HepG2 (cell line): ENCODE results near the gene TREH. TPM values are rescaled to one million over a fixed set of nuclear protein-coding genes. Genes with fewer than 3 reads are reported as not detected.

Experiments
- ETV5 ChIP-seq: IDR thresholded peaks from 2 replicates; pipeline ENCODE4 v1.6.1; 2018; ENCODE audit warnings: missing biosample characterization, missing genetic modification reagents, inconsistent platforms, borderline replicate concordance
- MNT ChIP-seq: fragments of 450-650 bp; IDR thresholded peaks from 2 replicates; pipeline ENCODE4 v1.6.1; 2016
- MYC ChIP-seq: sonication (generic); formaldehyde crosslinking; IDR thresholded peaks from 2 replicates; pipeline ENCODE4 v1.9.0; 2021; ENCODE audit warnings: missing genetic modification reagents, borderline replicate concordance
- NCOA5 ChIP-seq: sonication (generic); formaldehyde crosslinking; IDR thresholded peaks from 2 replicates; pipeline ENCODE4 v1.4.0; 2020; ENCODE audit warnings: missing genetic modification reagents
- NRL ChIP-seq: sonication (generic); formaldehyde crosslinking; IDR thresholded peaks from 2 replicates; pipeline ENCODE4 v1.5.0; 2020; ENCODE audit warnings: missing genetic modification reagents, mild to moderate bottlenecking, moderate library complexity, borderline replicate concordance
- ZFP1 ChIP-seq: IDR thresholded peaks from 2 replicates; pipeline ENCODE4 v1.6.1; 2016
- ZNF556 ChIP-seq: sonication (generic); formaldehyde crosslinking; IDR thresholded peaks from 2 replicates; pipeline ENCODE4 v1.4.0; 2020; ENCODE audit warnings: mild to moderate bottlenecking, missing genetic modification reagents, borderline replicate concordance
- ZNF616 ChIP-seq: sonication (generic); formaldehyde crosslinking; IDR thresholded peaks from 2 replicates; pipeline ENCODE4 v1.5.0; 2020; ENCODE audit warnings: low read depth, mild to moderate bottlenecking, missing genetic modification reagents
- polyA plus RNA-seq, 8 experiments: library from polyadenylated mRNA; depleted of rRNA in 3 of 8; stranded (reverse) in 7 of 8; unstranded in 1 of 8; fragments of >200 nt; fragmentation: Illumina TruSeq in 4 of 8; extraction: Trizol in 4 of 8; gene quantifications; 2 replicates each; pipeline versions ENCODE4 v1.2.1 to v1.2.3, GENCODE V29; 2011 to 2016; ENCODE audit warnings: low read depth in 4 of 8, missing spikeins in 1 of 8, mixed read lengths in 1 of 8; ENCODE audit not compliant: insufficient read depth in 1 of 8
- total RNA-seq, 5 experiments: library from RNA; depleted of rRNA; stranded (reverse); fragments of >200 nt; fragmentation: Illumina TruSeq; extraction: Trizol; gene quantifications; 2 replicates each; pipeline ENCODE4 v1.2.3, GENCODE V29; 2016; ENCODE audit warnings: low read depth in 1 of 5
- TF ChIP-seq, protein P1 (sequence below): sonication (generic); formaldehyde crosslinking; conservative IDR thresholded peaks from 2 replicates; pipeline ENCODE4 v1.8.1; 2023; ENCODE audit warnings: missing genetic modification reagents
- TF ChIP-seq, protein P2 (sequence below): sonication (generic); formaldehyde crosslinking; IDR thresholded peaks from 2 replicates; pipeline ENCODE4 v1.5.1; 2020; ENCODE audit warnings: mild to moderate bottlenecking, missing genetic modification reagents, borderline replicate concordance

The TREH gene
- total and polyA plus RNA-seq, 2 of the 13 experiments (the other 11 are each of a cell fraction or from before 2014, with no cell fraction given): 0.53 to 0.86 TPM

DNA sequence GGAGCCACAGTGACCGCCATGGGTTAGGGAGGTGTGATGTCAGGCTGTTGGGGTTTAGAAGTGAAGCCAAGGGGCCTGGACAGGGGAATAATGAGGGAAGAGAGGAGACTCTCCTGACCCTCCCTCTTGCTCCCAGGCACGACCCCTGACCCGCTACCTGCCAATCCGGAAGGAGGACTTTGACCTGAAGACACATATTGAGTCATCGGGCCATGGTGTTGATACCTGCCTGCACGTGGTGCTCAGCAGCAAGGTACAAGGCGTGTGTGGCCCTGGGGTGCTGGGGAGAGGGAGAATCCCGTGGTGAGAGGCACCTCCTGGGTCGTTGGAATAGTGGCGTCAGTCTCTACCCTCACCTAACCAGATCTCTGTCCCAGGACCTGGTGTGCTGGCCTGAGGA, 29.5 kb downstream of the TREH start (continued):
- TF ChIP-seq MNT (peak; percentile 80), ZNF556 (CRISPR knock-in tag) (no peak), MYC (CRISPR knock-in tag) (peak; percentile 45; the same call in 1 of the 2 replicates), ZNF616 (no peak), ZFP1 (CRISPR knock-in tag) (no peak), NCOA5 (CRISPR knock-in tag) (no peak), ETV5 (peak; percentile 66; the same call in 1 of the 2 replicates), NRL (CRISPR knock-in tag) (0 out of 2 replicates have a peak, but pooled peaks have one; percentile 26)
- TF ChIP-seq, protein P1, sequence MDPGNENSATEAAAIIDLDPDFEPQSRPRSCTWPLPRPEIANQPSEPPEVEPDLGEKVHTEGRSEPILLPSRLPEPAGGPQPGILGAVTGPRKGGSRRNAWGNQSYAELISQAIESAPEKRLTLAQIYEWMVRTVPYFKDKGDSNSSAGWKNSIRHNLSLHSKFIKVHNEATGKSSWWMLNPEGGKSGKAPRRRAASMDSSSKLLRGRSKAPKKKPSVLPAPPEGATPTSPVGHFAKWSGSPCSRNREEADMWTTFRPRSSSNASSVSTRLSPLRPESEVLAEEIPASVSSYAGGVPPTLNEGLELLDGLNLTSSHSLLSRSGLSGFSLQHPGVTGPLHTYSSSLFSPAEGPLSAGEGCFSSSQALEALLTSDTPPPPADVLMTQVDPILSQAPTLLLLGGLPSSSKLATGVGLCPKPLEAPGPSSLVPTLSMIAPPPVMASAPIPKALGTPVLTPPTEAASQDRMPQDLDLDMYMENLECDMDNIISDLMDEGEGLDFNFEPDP (CRISPR knock-in tag): no peak
- TF ChIP-seq, protein P2, sequence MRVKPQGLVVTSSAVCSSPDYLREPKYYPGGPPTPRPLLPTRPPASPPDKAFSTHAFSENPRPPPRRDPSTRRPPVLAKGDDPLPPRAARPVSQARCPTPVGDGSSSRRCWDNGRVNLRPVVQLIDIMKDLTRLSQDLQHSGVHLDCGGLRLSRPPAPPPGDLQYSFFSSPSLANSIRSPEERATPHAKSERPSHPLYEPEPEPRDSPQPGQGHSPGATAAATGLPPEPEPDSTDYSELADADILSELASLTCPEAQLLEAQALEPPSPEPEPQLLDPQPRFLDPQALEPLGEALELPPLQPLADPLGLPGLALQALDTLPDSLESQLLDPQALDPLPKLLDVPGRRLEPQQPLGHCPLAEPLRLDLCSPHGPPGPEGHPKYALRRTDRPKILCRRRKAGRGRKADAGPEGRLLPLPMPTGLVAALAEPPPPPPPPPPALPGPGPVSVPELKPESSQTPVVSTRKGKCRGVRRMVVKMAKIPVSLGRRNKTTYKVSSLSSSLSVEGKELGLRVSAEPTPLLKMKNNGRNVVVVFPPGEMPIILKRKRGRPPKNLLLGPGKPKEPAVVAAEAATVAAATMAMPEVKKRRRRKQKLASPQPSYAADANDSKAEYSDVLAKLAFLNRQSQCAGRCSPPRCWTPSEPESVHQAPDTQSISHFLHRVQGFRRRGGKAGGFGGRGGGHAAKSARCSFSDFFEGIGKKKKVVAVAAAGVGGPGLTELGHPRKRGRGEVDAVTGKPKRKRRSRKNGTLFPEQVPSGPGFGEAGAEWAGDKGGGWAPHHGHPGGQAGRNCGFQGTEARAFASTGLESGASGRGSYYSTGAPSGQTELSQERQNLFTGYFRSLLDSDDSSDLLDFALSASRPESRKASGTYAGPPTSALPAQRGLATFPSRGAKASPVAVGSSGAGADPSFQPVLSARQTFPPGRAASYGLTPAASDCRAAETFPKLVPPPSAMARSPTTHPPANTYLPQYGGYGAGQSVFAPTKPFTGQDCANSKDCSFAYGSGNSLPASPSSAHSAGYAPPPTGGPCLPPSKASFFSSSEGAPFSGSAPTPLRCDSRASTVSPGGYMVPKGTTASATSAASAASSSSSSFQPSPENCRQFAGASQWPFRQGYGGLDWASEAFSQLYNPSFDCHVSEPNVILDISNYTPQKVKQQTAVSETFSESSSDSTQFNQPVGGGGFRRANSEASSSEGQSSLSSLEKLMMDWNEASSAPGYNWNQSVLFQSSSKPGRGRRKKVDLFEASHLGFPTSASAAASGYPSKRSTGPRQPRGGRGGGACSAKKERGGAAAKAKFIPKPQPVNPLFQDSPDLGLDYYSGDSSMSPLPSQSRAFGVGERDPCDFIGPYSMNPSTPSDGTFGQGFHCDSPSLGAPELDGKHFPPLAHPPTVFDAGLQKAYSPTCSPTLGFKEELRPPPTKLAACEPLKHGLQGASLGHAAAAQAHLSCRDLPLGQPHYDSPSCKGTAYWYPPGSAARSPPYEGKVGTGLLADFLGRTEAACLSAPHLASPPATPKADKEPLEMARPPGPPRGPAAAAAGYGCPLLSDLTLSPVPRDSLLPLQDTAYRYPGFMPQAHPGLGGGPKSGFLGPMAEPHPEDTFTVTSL (CRISPR knock-in tag): 0 out of 2 replicates have a peak, but pooled peaks have one; percentile 21
